ENCODE data around the gene PPA1.

Gene PPA1

DNA sequence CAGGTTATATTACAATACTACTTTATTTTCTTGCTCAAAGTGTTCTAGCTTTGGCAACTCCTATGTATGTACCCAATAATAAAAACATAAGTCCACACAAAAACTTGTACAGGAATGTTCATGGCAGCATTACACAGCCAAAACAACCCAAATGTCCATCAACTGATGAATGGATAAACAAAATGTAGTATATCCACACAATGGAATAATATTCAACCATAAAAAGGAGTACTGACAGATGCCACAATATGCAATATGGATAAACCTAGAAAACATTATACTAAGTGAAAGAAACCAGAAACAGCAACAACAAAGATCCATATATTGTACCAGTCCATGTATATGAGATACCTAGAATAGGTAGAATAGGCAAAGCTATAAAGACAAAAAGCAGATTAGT is 21.0 kb downstream of the PPA1 start:
- Mint-ChIP-seq H3K27ac (no peak overlapping the region), H3K4me3 (no peak overlapping the region), H3K27me3 (ENCODE audit: low read depth) (no peaks in the 10 kb centered on the region), H3K4me1 (ENCODE audit: low read depth) (no peaks in the 10 kb centered on the region), H3K36me3 (ENCODE audit: low read depth) (peaks cover 22% of the 10 kb centered on the region), H3K9me3 (no peaks in the 10 kb centered on the region)

DNA sequence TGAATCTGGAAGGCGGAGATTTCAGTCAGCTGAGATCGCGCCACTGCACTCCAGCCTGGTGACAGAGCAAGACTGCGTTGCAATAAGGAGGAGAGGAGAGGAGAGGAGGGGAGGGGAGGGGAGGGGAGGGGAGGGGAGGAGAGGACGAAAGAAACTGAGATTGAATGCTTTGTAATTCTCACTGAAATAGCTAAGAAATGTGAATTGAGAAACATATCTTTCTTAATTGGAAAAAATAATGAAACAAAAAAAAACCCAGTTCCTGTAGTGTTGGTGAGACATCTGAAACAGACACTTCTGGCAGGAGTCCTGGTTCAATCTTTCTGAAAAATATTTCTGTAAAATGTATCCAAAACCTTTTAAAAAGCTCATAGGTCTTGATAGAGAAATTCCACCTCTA is 26.5 kb downstream of the PPA1 start:
- Mint-ChIP-seq H3K36me3 (ENCODE audit: low read depth) (peaks cover 27% of the 10 kb centered on the region), H3K27me3 (ENCODE audit: low read depth) (no peaks in the 10 kb centered on the region)

DNA sequence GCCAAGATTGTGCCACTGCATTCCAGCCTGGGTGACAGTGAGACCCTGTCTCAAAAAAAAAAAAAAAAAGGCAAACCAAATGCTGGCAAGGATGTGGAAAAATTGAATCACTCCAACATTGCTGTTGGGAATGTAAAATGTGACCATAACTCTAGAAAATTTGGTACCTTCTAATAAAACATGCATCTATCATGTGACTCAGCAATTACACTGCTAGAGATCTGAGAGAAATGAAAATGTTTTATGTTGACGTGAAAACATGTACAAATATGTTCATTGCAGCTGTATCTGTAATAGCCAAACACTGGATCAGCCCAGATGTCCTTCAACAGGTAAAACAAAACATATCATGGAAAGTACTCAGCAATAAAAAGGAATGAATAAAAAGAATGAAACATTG is 32.1 kb downstream of the PPA1 start:
- Mint-ChIP-seq H3K27ac (no peak overlapping the region), H3K36me3 (ENCODE audit: low read depth) (peaks cover 40% of the 10 kb centered on the region), H3K4me1 (ENCODE audit: low read depth) (peaks cover 26% of the 10 kb centered on the region), H3K9me3 (no peaks in the 10 kb centered on the region), H3K4me3 (no peak overlapping the region), H3K27me3 (ENCODE audit: low read depth) (no peaks in the 10 kb centered on the region)

More for the DNA sequence above, 26.5 kb downstream of the PPA1 start:
- no peak overlapping the region for H3K27ac Mint-ChIP-seq
- H3K4me1 Mint-ChIP-seq (ENCODE audit: low read depth) = no peaks in the 10 kb centered on the region
- H3K9me3 Mint-ChIP-seq = no peaks in the 10 kb centered on the region
- H3K4me3 Mint-ChIP-seq = no peak overlapping the region

DNA sequence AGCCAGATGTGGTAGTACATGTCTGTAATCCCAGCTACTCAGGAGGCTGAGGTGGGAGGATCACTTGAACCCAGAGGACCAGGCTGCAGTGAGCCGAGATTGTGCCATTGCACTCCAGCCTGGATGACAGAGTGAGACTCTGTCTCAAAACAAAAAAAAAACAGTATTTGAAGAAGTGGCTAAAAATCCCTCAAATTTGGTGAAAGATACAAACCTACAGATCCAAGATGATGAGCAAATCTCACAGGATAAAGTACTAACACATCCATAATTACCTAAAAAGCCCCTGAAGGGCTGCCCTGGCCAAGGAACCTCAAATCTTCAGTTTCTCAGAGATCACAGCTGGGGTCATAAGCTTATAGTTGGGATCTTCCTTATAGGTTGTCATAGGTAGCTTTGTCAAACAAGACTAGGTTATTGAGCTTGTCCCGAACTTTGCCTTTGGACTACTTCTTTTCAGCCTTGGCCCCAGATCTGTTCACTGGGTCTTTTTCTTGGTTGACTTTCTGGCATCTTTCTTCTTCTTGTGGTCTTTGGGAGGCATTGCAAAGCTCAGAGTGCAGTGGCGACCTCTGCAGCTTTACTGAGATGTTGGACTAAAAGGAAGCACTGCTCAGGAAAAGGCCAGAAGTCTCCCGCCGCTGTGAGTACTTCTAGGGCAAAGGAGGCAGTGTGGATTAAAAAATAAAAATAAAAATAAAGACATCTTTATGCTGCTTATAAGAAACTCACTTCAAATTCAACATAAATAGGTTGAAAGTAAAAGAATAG is 34.3 kb downstream of the PPA1 start:
- Mint-ChIP-seq H3K9me3 (no peaks in the 10 kb centered on the region), H3K4me3 (no peak overlapping the region), H3K27me3 (ENCODE audit: low read depth) (no peaks in the 10 kb centered on the region), H3K27ac (no peak overlapping the region), H3K4me1 (ENCODE audit: low read depth) (peaks cover 26% of the 10 kb centered on the region), H3K36me3 (ENCODE audit: low read depth) (peaks cover 32% of the 10 kb centered on the region)

DNA sequence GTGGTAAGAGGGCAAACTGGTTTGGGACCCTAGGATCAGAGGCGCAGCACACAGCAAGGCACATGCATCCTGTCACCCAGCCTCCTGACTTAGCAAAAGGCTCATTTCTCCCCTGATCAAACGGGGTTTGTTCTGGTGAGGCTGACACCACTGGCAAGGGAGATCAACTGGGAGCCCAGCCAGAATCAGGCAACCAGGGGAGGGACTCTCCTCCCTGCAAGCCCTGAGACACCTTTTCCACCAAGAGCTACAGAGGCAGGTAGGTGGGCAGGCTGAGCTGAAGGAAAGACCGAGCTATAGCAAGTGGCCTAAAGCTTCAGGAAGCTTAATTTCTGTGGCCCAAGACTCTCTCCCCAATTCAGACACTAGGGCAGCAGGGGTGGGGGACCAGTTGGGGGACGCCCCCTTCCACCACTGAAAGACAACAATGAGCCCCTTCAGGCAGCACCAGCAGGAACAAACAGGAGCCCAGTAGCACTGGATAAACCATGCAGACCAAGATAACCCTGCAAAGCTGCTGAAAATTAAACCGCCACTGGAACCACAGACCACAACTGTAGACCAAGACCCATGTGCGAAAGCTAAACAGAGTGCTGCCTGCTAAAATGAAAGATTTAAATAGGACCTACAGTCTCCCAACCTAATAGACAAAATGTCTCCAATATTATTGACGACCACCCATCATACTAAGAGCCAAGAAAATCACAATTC is 35.8 kb downstream of the PPA1 start:
- H3K4me3 Mint-ChIP-seq = no peak overlapping the region
- peaks cover 27% of the 10 kb centered on the region for H3K36me3 Mint-ChIP-seq (ENCODE audit: low read depth)
- peaks cover 26% of the 10 kb centered on the region for H3K4me1 Mint-ChIP-seq (ENCODE audit: low read depth)
- H3K27ac Mint-ChIP-seq = no peak overlapping the region
- no peaks in the 10 kb centered on the region for H3K27me3 Mint-ChIP-seq (ENCODE audit: low read depth)
- H3K9me3 Mint-ChIP-seq = no peaks in the 10 kb centered on the region

DNA sequence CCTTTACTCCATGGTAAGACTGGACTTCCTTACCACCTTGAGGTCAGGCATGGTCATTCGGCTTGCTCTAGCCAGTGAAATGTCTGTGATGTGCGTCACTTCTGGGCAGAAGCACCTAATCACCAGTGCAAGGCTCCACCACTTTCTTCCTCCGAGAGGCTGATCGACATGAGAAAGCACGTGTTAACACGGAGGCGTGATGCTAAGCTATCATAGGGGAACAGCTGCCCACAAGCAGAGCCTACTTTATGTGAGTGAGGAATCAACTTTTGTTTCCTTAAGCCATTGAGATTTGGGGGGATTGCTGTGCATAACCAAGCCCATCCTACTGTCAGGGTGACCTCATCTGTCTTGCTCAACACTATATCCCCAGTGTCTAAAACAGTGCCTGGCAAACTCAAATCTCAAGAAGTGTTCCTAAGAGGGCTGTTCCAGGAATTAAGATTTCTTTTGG is 39.8 kb downstream of the PPA1 start:
- Mint-ChIP-seq H3K36me3 (ENCODE audit: low read depth) (peaks cover 5% of the 10 kb centered on the region), H3K9me3 (no peaks in the 10 kb centered on the region), H3K27me3 (ENCODE audit: low read depth) (no peaks in the 10 kb centered on the region), H3K4me3 (no peak overlapping the region), H3K4me1 (ENCODE audit: low read depth) (peaks cover 16% of the 10 kb centered on the region), H3K27ac (no peak overlapping the region)

DNA sequence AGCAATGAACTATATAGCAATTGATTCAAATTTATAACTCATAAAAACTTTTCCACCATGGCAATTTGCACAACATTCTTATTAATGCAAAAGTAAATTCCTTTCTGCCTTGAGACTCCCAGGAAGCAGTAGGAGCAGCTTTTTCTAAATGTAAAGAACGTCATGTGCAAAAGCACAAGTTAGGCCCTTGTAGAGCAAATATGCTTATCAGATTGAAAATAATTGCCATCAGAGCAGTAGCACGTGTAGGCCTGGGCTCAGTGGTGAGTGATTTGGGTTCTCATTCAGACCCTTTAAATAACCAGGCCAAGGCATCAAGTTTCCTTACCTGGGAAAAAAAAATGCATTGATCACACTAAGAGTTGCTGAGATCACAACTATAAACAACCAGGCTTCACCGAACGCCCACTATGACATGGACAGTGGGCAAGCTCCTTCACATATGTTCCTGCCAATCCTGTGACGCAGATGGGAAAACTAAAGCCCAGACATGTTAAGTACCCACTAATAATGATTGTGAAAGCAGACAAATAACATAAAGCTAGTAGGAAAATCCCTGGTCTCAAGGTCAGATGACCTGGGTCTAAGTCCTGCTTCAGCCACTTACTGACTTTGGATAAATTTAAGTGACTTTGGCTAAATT is 40.8 kb downstream of the PPA1 start:
- no peak overlapping the region for H3K27ac Mint-ChIP-seq
- no peaks in the 10 kb centered on the region for H3K27me3 Mint-ChIP-seq (ENCODE audit: low read depth)
- no peaks in the 10 kb centered on the region for H3K9me3 Mint-ChIP-seq
- H3K4me3 Mint-ChIP-seq = no peak overlapping the region
- H3K36me3 Mint-ChIP-seq (ENCODE audit: low read depth) = peaks cover 2% of the 10 kb centered on the region
- peaks cover 9% of the 10 kb centered on the region for H3K4me1 Mint-ChIP-seq (ENCODE audit: low read depth)

DNA sequence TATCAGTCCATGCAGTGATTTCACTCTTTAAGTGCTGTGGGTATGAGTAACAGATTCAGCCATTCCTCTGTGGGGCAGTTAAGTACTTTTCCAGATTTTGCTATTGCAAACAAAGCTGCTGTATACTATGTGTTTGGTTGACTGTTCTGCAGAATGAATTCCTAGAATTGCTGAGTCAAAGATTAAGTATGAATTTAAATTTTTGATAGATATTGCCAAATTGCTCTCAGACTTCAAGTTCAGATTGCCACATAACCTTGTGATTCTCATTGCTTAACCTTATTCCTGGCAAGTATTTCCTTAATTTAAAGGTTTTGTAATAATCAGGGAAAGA is 41.3 kb downstream of the PPA1 start:
- Mint-ChIP-seq H3K27ac (no peak overlapping the region), H3K27me3 (ENCODE audit: low read depth) (no peaks in the 10 kb centered on the region), H3K4me1 (ENCODE audit: low read depth) (peaks cover 4% of the 10 kb centered on the region), H3K9me3 (no peaks in the 10 kb centered on the region), H3K36me3 (ENCODE audit: low read depth) (no peaks in the 10 kb centered on the region), H3K4me3 (no peak overlapping the region)

DNA sequence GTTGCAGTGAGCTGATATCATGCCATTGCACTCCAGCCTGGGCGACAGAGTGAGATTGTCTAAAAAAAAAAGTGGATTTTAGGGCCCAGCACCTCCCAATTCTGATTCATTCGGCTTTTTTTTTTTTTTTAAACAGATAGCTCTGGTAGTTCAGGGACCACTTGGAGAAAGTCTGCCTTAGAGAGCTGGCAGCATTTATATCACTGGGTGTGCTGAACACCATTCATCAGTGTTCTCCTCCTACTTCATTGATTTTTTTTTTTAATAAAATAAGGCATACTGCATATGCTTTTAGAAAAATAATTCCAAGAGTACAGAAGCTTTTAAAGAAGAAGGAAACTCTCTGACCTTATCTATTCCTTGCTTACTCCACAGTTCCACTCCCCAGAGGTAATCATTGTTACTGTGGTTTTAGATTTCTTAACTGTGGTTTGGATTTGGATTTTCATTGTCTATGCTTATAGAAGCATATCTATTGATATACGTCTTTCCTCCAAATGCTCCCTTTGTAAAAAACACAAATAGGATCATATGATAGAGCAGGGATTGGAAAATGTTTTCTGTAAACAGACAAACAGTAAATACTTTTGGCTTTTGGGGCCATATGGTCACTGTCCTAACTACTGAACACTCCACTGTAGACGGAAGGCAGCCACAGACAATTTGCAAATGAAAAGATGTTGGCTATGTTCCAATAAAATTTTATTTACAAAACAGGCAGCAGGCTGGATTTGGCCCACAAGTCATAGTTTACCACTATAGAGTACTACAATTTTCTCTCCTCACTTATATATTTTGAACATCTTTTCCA is 41.9 kb downstream of the PPA1 start:
- Mint-ChIP-seq H3K36me3 (ENCODE audit: low read depth) (no peaks in the 10 kb centered on the region), H3K4me3 (no peak overlapping the region), H3K27me3 (ENCODE audit: low read depth) (peaks cover under 1% of the 10 kb centered on the region), H3K27ac (no peak overlapping the region), H3K9me3 (no peaks in the 10 kb centered on the region), H3K4me1 (ENCODE audit: low read depth) (peaks cover 2% of the 10 kb centered on the region)

DNA sequence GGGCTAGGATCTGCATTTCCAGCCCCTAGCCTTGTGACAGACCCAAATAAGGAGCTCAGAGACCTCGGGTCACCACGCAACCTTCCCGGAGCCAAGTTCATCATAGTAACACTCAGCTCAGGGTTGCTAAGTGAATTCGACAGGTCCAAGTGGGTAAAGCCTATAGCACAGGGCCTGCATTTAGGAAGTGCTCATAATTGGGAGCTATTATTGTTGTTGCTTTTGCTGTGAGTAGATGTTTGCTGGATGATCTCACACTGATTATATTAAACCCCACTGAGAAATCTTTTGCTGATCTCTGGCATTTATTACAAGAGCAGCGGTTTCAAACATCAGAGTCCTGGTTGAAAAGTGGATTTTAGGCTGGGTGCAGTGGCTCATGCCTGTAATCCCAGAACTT is 42.6 kb downstream of the PPA1 start:
- Mint-ChIP-seq H3K27me3 (ENCODE audit: low read depth) (peaks cover 7% of the 10 kb centered on the region), H3K4me1 (ENCODE audit: low read depth) (peaks cover 4% of the 10 kb centered on the region), H3K9me3 (no peaks in the 10 kb centered on the region), H3K4me3 (no peak overlapping the region), H3K27ac (no peak overlapping the region), H3K36me3 (ENCODE audit: low read depth) (no peaks in the 10 kb centered on the region)

DNA sequence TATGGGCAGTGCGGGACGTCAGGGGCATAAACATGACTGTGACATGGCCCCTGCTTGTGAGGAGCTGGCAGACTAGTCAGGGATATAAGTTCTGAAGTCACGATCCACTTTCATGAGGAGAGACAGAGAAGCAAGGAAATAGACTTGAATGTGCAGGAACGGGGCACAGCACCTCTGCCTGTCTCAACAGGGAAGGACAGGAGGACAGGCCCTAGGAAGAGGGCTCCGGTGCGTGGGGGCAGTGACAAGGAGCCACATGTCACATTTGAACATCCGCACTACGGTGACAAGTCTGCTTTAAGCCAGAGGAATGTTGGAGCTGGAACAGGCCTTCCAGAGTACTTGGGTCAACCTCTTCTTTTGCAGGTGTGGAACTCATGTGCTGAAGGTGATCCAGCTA is 43.1 kb downstream of the PPA1 start:
- Mint-ChIP-seq H3K4me1 (ENCODE audit: low read depth) (peaks cover 4% of the 10 kb centered on the region), H3K27ac (no peak overlapping the region), H3K27me3 (ENCODE audit: low read depth) (peaks cover 12% of the 10 kb centered on the region), H3K36me3 (ENCODE audit: low read depth) (no peaks in the 10 kb centered on the region), H3K9me3 (no peaks in the 10 kb centered on the region), H3K4me3 (no peak overlapping the region)

DNA sequence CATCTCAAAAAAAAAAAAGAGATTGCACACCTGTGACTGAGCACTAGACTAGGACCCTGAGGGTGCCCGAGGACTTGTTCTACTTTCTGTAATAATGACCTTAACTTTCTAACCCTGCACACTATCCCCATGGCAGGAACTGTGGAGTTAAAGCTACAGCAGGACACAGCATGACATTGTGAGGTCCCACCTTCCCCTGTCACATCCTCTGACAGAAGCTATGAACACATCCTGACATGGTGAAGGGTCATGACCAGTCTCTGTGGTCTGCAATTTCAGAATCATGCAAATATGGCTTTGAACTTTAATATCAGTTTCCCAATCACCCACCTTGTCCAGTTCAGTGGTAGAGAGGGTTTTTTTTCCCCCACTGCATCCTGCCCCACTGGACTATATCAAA is 44.5 kb downstream of the PPA1 start:
- Mint-ChIP-seq H3K36me3 (ENCODE audit: low read depth) (no peaks in the 10 kb centered on the region), H3K9me3 (no peaks in the 10 kb centered on the region), H3K27me3 (ENCODE audit: low read depth) (peaks cover 14% of the 10 kb centered on the region), H3K27ac (no peak overlapping the region), H3K4me3 (no peak overlapping the region), H3K4me1 (ENCODE audit: low read depth) (peaks cover 4% of the 10 kb centered on the region)

DNA sequence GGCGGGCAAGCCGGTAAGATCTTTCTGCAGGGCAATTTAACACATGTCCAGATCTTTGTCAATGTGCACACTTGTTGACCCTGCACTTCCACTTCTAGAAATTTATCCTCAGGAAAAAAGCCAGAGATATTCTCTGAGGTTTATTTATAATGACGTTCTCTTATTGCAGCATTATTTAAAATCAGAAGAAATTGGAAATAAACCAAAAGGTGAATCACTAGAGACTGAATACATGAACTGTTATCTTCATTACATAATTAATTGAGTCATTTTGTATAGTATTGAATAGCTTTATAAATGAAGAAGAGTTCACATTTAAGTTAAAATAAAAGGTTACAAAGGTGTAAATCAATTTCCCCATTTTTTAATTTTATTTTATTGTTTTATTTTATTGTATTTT is 46.7 kb downstream of the PPA1 start:
- no peak overlapping the region for H3K27ac Mint-ChIP-seq
- no peak overlapping the region for H3K4me3 Mint-ChIP-seq
- peaks cover 26% of the 10 kb centered on the region for H3K27me3 Mint-ChIP-seq (ENCODE audit: low read depth)
- H3K4me1 Mint-ChIP-seq (ENCODE audit: low read depth) = peaks cover 3% of the 10 kb centered on the region
- H3K36me3 Mint-ChIP-seq (ENCODE audit: low read depth) = no peaks in the 10 kb centered on the region
- no peaks in the 10 kb centered on the region for H3K9me3 Mint-ChIP-seq

DNA sequence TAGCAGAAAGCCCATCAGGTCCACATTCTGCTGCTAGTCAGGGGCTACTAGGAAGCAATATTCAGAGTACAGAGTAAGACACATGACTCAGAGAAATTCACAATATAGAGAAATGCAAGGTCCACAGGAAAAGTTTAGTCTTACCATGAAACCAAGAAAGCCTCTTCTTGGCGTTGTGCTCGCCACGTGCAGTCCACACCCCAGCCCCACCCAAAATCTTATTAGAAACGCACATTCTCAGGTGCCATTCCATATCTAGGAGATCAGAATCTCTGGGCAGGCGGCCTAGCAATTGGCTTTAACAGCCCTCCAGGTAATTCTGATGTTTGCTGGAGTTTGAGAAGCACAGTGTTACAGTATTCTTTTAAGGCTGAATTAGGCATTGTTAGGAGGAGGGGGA is 47.1 kb downstream of the PPA1 start:
- H3K27ac Mint-ChIP-seq = no peak overlapping the region
- peaks cover 26% of the 10 kb centered on the region for H3K27me3 Mint-ChIP-seq (ENCODE audit: low read depth)
- H3K4me1 Mint-ChIP-seq (ENCODE audit: low read depth) = peaks cover 1% of the 10 kb centered on the region
- H3K4me3 Mint-ChIP-seq = no peak overlapping the region
- H3K36me3 Mint-ChIP-seq (ENCODE audit: low read depth) = no peaks in the 10 kb centered on the region
- H3K9me3 Mint-ChIP-seq = no peaks in the 10 kb centered on the region

Data from T-helper 1 cell treated with Interleukin-12 subunit alpha and Interleukin-12 subunit beta and Interleukin-4 antibody, amounts not matched to agents 30 μg/mL and 1 μg/mL, for 36 hours (primary cell).